SK-N-SH (cell line): ENCODE data around the gene MAPK4.

Experiments used
- JUND ChIP-seq: IDR thresholded peaks from 2 replicates; pipeline ENCODE4 v1.4.0; 2012
- POLR2AphosphoS5 ChIP-seq: IDR thresholded peaks from 2 replicates; pipeline ENCODE4 v1.6.1; 2012; ENCODE audit warnings: low read depth, low read length
- RAD21 ChIP-seq: IDR thresholded peaks from 2 replicates; pipeline ENCODE4 v1.6.1; 2012; ENCODE audit warnings: mild to moderate bottlenecking, low read length
- RXRA ChIP-seq: IDR thresholded peaks from 2 replicates; pipeline ENCODE4 v1.4.0; 2012; ENCODE audit warnings: low read depth, mild to moderate bottlenecking, borderline replicate concordance
- TF ChIP-seq, protein P1 (sequence below): fragments of 200-600 bp; sonication (generic); IDR thresholded peaks from 2 replicates; pipeline ENCODE4 v1.6.1; 2017; ENCODE audit warnings: antibody characterized with exemption, mild to moderate bottlenecking, moderate library complexity
- TF ChIP-seq, protein P2 (sequence below): fragments of 150-350 bp; IDR thresholded peaks from 2 replicates; pipeline ENCODE4 v1.6.1; 2017; ENCODE audit warnings: antibody characterized with exemption, low read length, low read depth, borderline replicate concordance
- TF ChIP-seq, protein P3 (sequence below): IDR thresholded peaks from 2 replicates; pipeline ENCODE4 v1.4.0; 2012; ENCODE audit warnings: low read depth

DNA sequence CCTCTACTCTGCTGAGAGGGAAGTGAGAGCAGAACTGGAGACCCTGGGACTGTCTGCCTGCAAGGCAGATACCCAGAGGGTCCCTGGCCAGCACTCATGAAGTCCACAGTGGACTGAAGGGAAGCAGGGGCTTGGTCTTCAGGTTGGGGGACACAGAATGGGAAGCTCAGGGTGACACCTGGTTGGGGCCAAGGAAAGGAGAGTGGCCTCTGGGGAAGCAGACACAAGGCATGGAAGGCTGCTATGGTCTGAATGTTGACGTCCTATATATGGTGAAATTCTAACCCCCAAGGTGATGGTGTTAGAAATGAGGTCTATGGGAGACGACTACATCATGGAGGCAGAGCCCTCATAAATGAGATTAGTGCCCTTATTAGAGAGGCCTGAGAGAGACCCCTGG is 190.7 kb downstream of the MAPK4 start:
- TF ChIP-seq, protein P1, sequence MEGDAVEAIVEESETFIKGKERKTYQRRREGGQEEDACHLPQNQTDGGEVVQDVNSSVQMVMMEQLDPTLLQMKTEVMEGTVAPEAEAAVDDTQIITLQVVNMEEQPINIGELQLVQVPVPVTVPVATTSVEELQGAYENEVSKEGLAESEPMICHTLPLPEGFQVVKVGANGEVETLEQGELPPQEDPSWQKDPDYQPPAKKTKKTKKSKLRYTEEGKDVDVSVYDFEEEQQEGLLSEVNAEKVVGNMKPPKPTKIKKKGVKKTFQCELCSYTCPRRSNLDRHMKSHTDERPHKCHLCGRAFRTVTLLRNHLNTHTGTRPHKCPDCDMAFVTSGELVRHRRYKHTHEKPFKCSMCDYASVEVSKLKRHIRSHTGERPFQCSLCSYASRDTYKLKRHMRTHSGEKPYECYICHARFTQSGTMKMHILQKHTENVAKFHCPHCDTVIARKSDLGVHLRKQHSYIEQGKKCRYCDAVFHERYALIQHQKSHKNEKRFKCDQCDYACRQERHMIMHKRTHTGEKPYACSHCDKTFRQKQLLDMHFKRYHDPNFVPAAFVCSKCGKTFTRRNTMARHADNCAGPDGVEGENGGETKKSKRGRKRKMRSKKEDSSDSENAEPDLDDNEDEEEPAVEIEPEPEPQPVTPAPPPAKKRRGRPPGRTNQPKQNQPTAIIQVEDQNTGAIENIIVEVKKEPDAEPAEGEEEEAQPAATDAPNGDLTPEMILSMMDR = no peak
- TF ChIP-seq, protein P2, sequence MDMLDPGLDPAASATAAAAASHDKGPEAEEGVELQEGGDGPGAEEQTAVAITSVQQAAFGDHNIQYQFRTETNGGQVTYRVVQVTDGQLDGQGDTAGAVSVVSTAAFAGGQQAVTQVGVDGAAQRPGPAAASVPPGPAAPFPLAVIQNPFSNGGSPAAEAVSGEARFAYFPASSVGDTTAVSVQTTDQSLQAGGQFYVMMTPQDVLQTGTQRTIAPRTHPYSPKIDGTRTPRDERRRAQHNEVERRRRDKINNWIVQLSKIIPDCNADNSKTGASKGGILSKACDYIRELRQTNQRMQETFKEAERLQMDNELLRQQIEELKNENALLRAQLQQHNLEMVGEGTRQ = no peak
- TF ChIP-seq RAD21 = no peak
- TF ChIP-seq RXRA = no peak
- TF ChIP-seq, protein P3, sequence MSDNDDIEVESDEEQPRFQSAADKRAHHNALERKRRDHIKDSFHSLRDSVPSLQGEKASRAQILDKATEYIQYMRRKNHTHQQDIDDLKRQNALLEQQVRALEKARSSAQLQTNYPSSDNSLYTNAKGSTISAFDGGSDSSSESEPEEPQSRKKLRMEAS = no peak
- TF ChIP-seq JUND = no peak
- TF ChIP-seq POLR2AphosphoS5 = no peak
